HepG2 (cell line): Measurements from ENCODE around the gene POLR1H. TPM values are rescaled to one million over a fixed set of nuclear protein-coding genes. Genes with fewer than 3 reads are reported as not detected.
A peak's percentile ranks its signal among the peaks of the same experiment; 100 is the strongest.

Experiments
- ASH2L ChIP-seq: fragments of 300-600, 200-600 bp; sonication (generic); IDR thresholded peaks from 2 replicates; pipeline ENCODE4 v1.7.0; 2017; ENCODE audit warnings: low read depth, mild to moderate bottlenecking, moderate library complexity, mixed read lengths, low read length; ENCODE audit not compliant: insufficient read length
- ETV5 ChIP-seq: IDR thresholded peaks from 2 replicates; pipeline ENCODE4 v1.6.1; 2018; ENCODE audit warnings: missing biosample characterization, missing genetic modification reagents, inconsistent platforms, borderline replicate concordance
- HNF4A ChIP-seq: sonication (generic); formaldehyde crosslinking; IDR thresholded peaks from 2 replicates; pipeline ENCODE4 v1.4.0; 2020; ENCODE audit warnings: missing genetic modification reagents
- HOXD1 ChIP-seq: sonication (generic); formaldehyde crosslinking; IDR thresholded peaks from 2 replicates; pipeline ENCODE4 v1.5.0; 2020; ENCODE audit warnings: missing genetic modification reagents
- IRF9 ChIP-seq: sonication (generic); formaldehyde crosslinking; IDR thresholded peaks from 2 replicates; pipeline ENCODE4 v1.8.0; 2022; ENCODE audit warnings: missing genetic modification reagents, mild to moderate bottlenecking, borderline replicate concordance
- PAF1 ChIP-seq: IDR thresholded peaks from 2 replicates; pipeline ENCODE4 v1.6.1; 2016; ENCODE audit warnings: missing genetic modification reagents, missing compliant biosample characterization
- PAX8 ChIP-seq: sonication (generic); formaldehyde crosslinking; IDR thresholded peaks from 2 replicates; pipeline ENCODE4 v1.8.0; 2022; ENCODE audit warnings: mild to moderate bottlenecking, missing genetic modification reagents, borderline replicate concordance
- SCMH1 ChIP-seq: sonication (generic); formaldehyde crosslinking; IDR thresholded peaks from 2 replicates; pipeline ENCODE4 v1.9.0; 2021; ENCODE audit warnings: missing genetic modification reagents, mild to moderate bottlenecking, borderline replicate concordance
- SRY ChIP-seq: sonication (generic); formaldehyde crosslinking; IDR thresholded peaks from 2 replicates; pipeline ENCODE4 v1.8.0; 2022; ENCODE audit warnings: mild to moderate bottlenecking, missing genetic modification reagents
- ZNF280D ChIP-seq: sonication (generic); formaldehyde crosslinking; IDR thresholded peaks from 2 replicates; pipeline ENCODE4 v1.5.1; 2020; ENCODE audit warnings: mild to moderate bottlenecking, missing genetic modification reagents
- ZNF337 ChIP-seq: sonication (generic); formaldehyde crosslinking; IDR thresholded peaks from 2 replicates; pipeline ENCODE4 v1.5.1; 2020; ENCODE audit warnings: missing genetic modification reagents, low read depth, mild to moderate bottlenecking, borderline replicate concordance
- ZNF382 ChIP-seq: sonication (generic); formaldehyde crosslinking; IDR thresholded peaks from 2 replicates; pipeline ENCODE4 v1.5.0; 2020; ENCODE audit warnings: missing genetic modification reagents, mild to moderate bottlenecking, borderline replicate concordance
- ZNF549 ChIP-seq: sonication (generic); formaldehyde crosslinking; IDR thresholded peaks from 2 replicates; pipeline ENCODE4 v1.5.0; 2020; ENCODE audit warnings: missing genetic modification reagents
- polyA plus RNA-seq, 8 experiments: library from polyadenylated mRNA; depleted of rRNA in 3 of 8; stranded (reverse) in 7 of 8; unstranded in 1 of 8; fragments of >200 nt; fragmentation: Illumina TruSeq in 4 of 8; extraction: Trizol in 4 of 8; gene quantifications; 2 replicates each; pipeline versions ENCODE4 v1.2.1 to v1.2.3, GENCODE V29; 2011 to 2016; ENCODE audit warnings: low read depth in 4 of 8, missing spikeins in 1 of 8, mixed read lengths in 1 of 8; ENCODE audit not compliant: insufficient read depth in 1 of 8
- total RNA-seq, 5 experiments: library from RNA; depleted of rRNA; stranded (reverse); fragments of >200 nt; fragmentation: Illumina TruSeq; extraction: Trizol; gene quantifications; 2 replicates each; pipeline ENCODE4 v1.2.3, GENCODE V29; 2016; ENCODE audit warnings: low read depth in 1 of 5
- TF ChIP-seq, protein P1 (sequence below): sonication (generic); formaldehyde crosslinking; IDR thresholded peaks from 2 replicates; pipeline ENCODE4 v1.8.1; 2023; ENCODE audit warnings: mild to moderate bottlenecking, missing genetic modification reagents, borderline replicate concordance
- TF ChIP-seq, protein P2 (sequence below): sonication (generic); formaldehyde crosslinking; IDR thresholded peaks from one replicate; pipeline ENCODE4 v1.5.1; 2020; ENCODE audit warnings: mild to moderate bottlenecking, missing genetic modification reagents; ENCODE audit errors: not compliant biosample characterization

Gene POLR1H
- total and polyA plus RNA-seq, 2 of the 13 experiments (the other 11 are each of a cell fraction or from before 2014, with no cell fraction given): 61.4 to 79.8 TPM

GRCh38 chr6:30100585-30101443, 39.7 kb downstream of the POLR1H start (continued):
- TF ChIP-seq ASH2L: peak; percentile 56
- TF ChIP-seq, protein P1, sequence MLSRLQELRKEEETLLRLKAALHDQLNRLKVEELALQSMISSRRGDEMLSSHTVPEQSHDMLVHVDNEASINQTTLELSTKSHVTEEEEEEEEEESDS (CRISPR knock-in tag): no peak
- TF ChIP-seq ZNF549 (CRISPR knock-in tag): no peak
- TF ChIP-seq ZNF337 (CRISPR knock-in tag): 0 out of 2 replicates have a peak, but pooled peaks have one; percentile 61
- TF ChIP-seq, protein P2, sequence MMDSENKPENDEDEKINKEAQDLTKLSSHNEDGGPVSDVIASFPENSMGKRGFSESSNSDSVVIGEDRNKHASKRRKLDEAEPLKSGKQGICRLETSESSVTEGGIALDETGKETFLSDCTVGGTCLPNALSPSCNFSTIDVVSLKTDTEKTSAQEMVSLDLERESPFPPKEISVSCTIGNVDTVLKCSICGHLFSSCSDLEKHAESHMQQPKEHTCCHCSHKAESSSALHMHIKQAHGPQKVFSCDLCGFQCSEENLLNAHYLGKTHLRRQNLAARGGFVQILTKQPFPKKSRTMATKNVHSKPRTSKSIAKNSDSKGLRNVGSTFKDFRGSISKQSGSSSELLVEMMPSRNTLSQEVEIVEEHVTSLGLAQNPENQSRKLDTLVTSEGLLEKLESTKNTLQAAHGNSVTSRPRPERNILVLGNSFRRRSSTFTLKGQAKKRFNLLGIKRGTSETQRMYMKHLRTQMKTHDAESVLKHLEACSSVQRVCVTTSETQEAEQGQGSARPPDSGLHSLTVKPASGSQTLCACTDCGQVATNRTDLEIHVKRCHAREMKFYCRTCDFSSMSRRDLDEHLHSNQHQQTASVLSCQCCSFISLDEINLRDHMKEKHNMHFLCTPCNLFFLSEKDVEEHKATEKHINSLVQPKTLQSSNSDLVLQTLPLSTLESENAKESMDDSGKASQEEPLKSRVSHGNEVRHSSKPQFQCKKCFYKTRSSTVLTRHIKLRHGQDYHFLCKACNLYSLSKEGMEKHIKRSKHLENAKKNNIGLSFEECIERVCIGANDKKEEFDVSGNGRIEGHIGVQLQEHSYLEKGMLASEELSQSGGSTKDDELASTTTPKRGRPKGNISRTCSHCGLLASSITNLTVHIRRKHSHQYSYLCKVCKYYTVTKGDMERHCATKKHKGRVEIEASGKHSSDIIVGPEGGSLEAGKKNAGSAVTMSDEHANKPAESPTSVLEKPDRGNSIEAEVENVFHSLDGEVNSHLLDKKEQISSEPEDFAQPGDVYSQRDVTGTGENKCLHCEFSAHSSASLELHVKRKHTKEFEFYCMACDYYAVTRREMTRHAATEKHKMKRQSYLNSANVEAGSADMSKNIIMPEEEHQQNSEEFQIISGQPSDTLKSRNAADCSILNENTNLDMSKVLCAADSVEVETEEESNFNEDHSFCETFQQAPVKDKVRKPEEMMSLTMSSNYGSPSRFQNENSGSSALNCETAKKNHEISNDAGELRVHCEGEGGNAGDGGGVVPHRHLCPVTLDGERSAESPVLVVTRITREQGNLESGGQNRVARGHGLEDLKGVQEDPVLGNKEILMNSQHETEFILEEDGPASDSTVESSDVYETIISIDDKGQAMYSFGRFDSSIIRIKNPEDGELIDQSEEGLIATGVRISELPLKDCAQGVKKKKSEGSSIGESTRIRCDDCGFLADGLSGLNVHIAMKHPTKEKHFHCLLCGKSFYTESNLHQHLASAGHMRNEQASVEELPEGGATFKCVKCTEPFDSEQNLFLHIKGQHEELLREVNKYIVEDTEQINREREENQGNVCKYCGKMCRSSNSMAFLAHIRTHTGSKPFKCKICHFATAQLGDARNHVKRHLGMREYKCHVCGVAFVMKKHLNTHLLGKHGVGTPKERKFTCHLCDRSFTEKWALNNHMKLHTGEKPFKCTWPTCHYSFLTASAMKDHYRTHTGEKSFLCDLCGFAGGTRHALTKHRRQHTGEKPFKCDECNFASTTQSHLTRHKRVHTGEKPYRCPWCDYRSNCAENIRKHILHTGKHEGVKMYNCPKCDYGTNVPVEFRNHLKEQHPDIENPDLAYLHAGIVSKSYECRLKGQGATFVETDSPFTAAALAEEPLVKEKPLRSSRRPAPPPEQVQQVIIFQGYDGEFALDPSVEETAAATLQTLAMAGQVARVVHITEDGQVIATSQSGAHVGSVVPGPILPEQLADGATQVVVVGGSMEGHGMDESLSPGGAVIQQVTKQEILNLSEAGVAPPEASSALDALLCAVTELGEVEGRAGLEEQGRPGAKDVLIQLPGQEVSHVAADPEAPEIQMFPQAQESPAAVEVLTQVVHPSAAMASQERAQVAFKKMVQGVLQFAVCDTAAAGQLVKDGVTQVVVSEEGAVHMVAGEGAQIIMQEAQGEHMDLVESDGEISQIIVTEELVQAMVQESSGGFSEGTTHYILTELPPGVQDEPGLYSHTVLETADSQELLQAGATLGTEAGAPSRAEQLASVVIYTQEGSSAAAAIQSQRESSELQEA: peak; percentile 66
- TF ChIP-seq PAF1 (CRISPR knock-in tag): no peak
- TF ChIP-seq ZNF280D (CRISPR knock-in tag): 0 out of 2 replicates have a peak, but pooled peaks have one; percentile 11
- no peak for TF ChIP-seq SCMH1
- peak; percentile 53; the same call in 1 of the 2 replicates for TF ChIP-seq IRF9 (CRISPR knock-in tag)
- peak; percentile 79; the same call in 1 of the 2 replicates for TF ChIP-seq ETV5
- peak; percentile 45; the same call in 1 of the 2 replicates for TF ChIP-seq HOXD1 (CRISPR knock-in tag)
- TF ChIP-seq HNF4A (CRISPR knock-in tag): peak; percentile 80
- TF ChIP-seq ZNF382 (CRISPR knock-in tag): no peak
- peak; percentile 81 for TF ChIP-seq SRY
- TF ChIP-seq PAX8 (CRISPR knock-in tag): no peak
